NT2/D1 (cell line): ENCODE results near the gene AGPAT4.

Experiments used
- YY1 ChIP-seq: IDR thresholded peaks from 2 replicates; pipeline ENCODE4 v1.6.1; 2011; ENCODE audit not compliant: insufficient read length, insufficient read depth
- ZNF274 ChIP-seq: IDR thresholded peaks from 2 replicates; pipeline ENCODE4 v1.6.1; 2011; ENCODE audit warnings: mild to moderate bottlenecking, low read depth, low read length

GRCh38 chr6:161313940-161314509 lies 40.2 kb upstream of the AGPAT4 start:
- no peak for TF ChIP-seq ZNF274
- no peak for TF ChIP-seq YY1
